Measurements from ENCODE around the gene NEURL3.

NEURL3 gene

DNA sequence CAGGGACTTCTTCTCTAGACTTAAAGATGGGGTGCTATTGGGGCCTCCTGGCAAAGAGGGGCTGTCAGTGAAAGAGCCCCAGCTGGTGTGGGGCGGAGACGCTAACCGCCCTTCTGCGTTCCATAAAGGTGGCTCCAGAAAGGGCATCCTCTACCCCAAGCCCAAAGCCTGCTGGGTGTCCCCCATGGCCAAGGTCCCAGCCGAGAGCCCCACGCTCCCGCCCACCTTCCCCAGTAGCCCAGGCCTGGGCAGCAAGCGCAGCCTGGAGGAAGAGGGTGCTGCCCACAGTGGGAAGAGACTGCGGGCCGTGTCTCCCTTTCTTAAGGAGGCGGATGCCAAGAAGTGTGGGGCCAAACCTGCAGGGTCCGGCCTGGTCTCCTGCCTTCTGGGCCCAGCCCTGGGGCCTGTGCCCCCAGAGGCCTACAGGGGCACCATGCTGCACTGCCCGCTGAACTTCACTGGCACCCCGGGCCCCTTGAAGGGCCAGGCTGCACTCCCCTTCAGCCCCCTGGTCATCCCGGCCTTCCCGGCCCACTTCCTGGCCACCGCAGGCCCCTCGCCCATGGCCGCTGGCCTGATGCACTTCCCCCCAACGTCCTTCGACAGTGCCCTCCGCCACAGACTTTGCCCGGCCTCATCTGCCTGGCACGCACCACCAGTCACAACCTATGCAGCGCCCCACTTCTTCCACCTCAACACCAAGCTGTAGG is 46.6 kb upstream of the NEURL3 start:
- no peak overlapping the region for H3K4me3 ChIP-seq (ENCODE audit: control insufficient read depth in 1 of 7, extremely low read depth in 1 of 7, insufficient read depth in 4 of 7, low read depth in 2 of 7, low read length in 6 of 7)
- H3K27ac ChIP-seq (ENCODE audit: insufficient read depth in 1 of 2, low read depth in 1 of 2, low read length in 2 of 2, poor library complexity in 1 of 2, severe bottlenecking in 2 of 2): no peak overlapping the region
- CTCF ChIA-PET: interaction anchor here (1.2 to 22.8 kb wide), 2 partner anchors 19 to 48 kb away, joined by 3 to 429 read pairs; partner anchors contain the start of gene ARID5A
- 95% methylated on average over 23 of the region's 25 CpGs for WGBS (ENCODE audit: insufficient coverage)
- POLR2A ChIA-PET: interaction anchor here (3.1 to 5.3 kb wide), 2 partner anchors 14 to 24 kb away, joined by 21 to 44 read pairs; partner anchors contain the start of gene ARID5A
- no peak for DNase-seq
- no peaks in the 10 kb centered on the region for H3K27me3 ChIP-seq (replicated peaks in 2 of 5; ENCODE audit: control insufficient read depth in 4 of 5, insufficient read depth in 5 of 5, low read length in 4 of 5)
- H3K4me1 ChIP-seq (ENCODE audit: control extremely low read depth in 1 of 4, control insufficient read depth in 4 of 4, insufficient read depth in 4 of 4, low read length in 3 of 4): peaks cover 0 to 13% (median 9%) of the 10 kb centered on the region in 4 experiments
- peaks cover 4 to 59% (median 44%) of the 10 kb centered on the region in 4 experiments for H3K36me3 ChIP-seq (ENCODE audit: control insufficient read depth in 4 of 4, insufficient read depth in 4 of 4, low read length in 3 of 4)
- H3K9me3 ChIP-seq (ENCODE audit: control extremely low read depth in 1 of 5, control insufficient read depth in 4 of 5, insufficient read depth in 2 of 5, low read depth in 1 of 5, low read length in 4 of 5): no peaks in the 10 kb centered on the region

DNA sequence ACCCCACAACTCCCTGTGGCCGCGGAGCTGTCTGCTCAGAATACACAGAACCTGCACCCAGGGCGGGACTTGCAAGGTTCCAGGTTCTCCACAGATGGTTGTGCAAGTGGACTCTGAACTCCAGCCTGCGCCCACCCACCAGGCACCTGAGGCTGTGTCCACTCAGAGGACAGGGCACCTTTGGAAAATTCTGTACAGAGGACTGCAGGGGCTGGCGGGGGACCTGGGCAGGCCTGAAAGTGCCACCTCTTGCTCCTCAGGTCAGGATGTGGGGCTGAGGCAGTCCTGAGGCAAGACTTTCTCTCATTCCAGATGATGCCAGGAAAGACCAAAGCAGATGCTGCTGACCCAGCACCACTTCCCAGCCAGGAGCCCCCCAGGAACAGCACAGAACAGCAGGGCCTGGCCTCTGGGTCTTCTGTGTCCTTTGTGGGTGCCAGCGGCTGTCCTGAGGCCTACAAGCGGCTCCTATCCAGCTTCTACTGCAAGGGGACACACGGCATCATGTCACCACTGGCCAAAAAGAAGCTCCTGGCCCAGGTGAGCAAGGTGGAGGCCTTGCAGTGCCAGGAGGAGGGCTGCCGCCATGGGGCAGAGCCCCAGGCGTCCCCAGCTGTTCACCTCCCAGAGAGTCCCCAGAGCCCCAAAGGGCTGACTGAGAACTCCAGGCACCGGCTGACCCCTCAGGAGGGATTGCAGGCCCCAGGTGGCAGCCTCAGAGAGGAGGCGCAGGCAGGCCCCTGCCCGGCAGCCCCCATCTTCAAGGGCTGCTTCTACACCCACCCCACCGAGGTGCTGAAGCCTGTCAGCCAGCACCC is 45.8 kb upstream of the NEURL3 start:
- H3K4me1 ChIP-seq (ENCODE audit: control extremely low read depth in 1 of 4, control insufficient read depth in 4 of 4, insufficient read depth in 4 of 4, low read length in 3 of 4): peaks cover 0 to 21% (median 15%) of the 10 kb centered on the region in 4 experiments
- peaks cover 4 to 64% (median 44%) of the 10 kb centered on the region in 4 experiments for H3K36me3 ChIP-seq (ENCODE audit: control insufficient read depth in 4 of 4, insufficient read depth in 4 of 4, low read length in 3 of 4)
- no peak overlapping the region for H3K27ac ChIP-seq (ENCODE audit: insufficient read depth in 1 of 2, low read depth in 1 of 2, low read length in 2 of 2, poor library complexity in 1 of 2, severe bottlenecking in 2 of 2)
- H3K9me3 ChIP-seq (ENCODE audit: control extremely low read depth in 1 of 5, control insufficient read depth in 4 of 5, insufficient read depth in 2 of 5, low read depth in 1 of 5, low read length in 4 of 5): no peaks in the 10 kb centered on the region
- WGBS (ENCODE audit: insufficient coverage): 98% methylated on average over 13 of the region's 14 CpGs
- ChIA-PET POLR2A (interaction anchor here (5.3 to 5.6 kb wide), 2 partner anchors 13 to 23 kb away, joined by 21 to 33 read pairs; partner anchors contain the start of gene ARID5A), CTCF (interaction anchor here (1.1 to 22.8 kb wide), 3 partner anchors 18 to 49 kb away, joined by 3 to 429 read pairs (median 4); partner anchors contain the start of gene ARID5A)
- H3K27me3 ChIP-seq (replicated peaks in 2 of 5; ENCODE audit: control insufficient read depth in 4 of 5, insufficient read depth in 5 of 5, low read length in 4 of 5): no peaks in the 10 kb centered on the region
- H3K4me3 ChIP-seq (ENCODE audit: control insufficient read depth in 1 of 7, extremely low read depth in 1 of 7, insufficient read depth in 4 of 7, low read depth in 2 of 7, low read length in 6 of 7): no peak overlapping the region
- no peak for DNase-seq

DNA sequence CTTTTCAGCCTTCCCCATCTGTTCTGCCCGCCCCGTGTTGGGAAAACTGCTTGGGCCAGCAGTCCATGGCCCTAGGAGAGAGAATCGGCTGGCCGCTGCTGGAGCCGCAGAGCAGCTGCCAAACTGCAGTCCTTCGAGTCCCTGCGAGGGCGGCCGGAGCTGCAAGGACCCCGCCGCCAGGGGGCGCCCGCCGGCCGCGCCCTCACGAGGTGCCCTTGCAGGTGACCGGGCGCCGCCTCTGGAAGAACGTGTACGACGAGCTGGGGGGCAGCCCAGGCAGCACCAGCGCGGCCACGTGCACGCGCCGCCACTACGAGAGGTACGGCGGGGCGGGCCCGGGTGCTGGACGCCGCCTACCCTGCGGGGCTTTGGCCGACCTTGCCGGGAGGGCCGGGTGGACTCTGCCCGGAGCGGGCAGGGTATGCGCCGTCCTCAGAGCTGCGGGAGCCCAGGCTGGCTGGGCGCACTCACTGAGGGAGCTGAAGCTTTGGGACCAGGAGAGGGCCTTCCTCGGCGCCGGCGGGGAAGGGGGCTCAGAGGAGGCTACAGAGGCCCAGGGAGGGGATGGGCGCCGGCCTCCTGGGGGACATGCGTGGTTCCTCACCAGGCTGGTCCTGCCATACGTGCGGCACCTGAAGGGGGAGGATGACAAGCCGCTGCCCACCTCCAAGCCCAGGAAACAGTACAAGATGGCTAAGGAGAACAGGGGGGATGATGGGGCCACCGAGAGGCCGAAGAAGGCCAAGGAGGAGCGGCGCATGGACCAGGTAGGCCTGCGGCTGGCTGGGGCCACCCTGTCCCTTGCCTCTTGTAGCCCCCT is 45.0 kb upstream of the NEURL3 start:
- CTCF ChIA-PET: interaction anchor here (1.0 to 22.8 kb wide), 4 partner anchors 13 to 42 kb away, joined by 3 to 429 read pairs (median 4); partner anchors contain the start of gene ARID5A

DNA sequence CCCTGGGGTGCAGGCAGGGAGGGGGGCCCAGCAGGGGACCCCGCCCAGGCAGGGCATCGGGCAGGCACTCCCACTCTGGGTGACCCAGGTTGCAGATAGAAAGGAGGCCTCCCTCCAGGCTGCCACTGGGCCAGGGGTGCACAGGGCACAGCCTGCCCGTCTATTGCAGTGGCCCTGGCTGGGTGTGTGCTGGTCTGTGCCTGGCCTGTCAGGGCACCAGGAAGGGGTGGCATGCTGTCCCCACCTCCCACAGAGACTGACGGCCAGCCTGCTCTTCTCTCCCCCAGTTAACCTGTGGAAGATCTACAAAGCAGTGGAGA is 44.3 kb upstream of the NEURL3 start:
- H3K9me3 ChIP-seq (ENCODE audit: control extremely low read depth in 1 of 5, control insufficient read depth in 4 of 5, insufficient read depth in 2 of 5, low read depth in 1 of 5, low read length in 4 of 5): no peaks in the 10 kb centered on the region
- H3K36me3 ChIP-seq (ENCODE audit: control insufficient read depth in 4 of 4, insufficient read depth in 4 of 4, low read length in 3 of 4): peaks cover 4 to 67% (median 47%) of the 10 kb centered on the region in 4 experiments
- POLR2A ChIA-PET: interaction anchor here (1.0 to 5.6 kb wide), 3 partner anchors 12 to 21 kb away, joined by 3 to 33 read pairs (median 21); partner anchors contain the start of gene ARID5A

More for the DNA sequence above, 45.0 kb upstream of the NEURL3 start:
- no peak for DNase-seq
- Histone ChIP-seq H3K27me3 (replicated peaks in 2 of 5; ENCODE audit: control insufficient read depth in 4 of 5, insufficient read depth in 5 of 5, low read length in 4 of 5) (no peaks in the 10 kb centered on the region), H3K4me3 (ENCODE audit: control insufficient read depth in 1 of 7, extremely low read depth in 1 of 7, insufficient read depth in 4 of 7, low read depth in 2 of 7, low read length in 6 of 7) (no peak overlapping the region), H3K9me3 (ENCODE audit: control extremely low read depth in 1 of 5, control insufficient read depth in 4 of 5, insufficient read depth in 2 of 5, low read depth in 1 of 5, low read length in 4 of 5) (no peaks in the 10 kb centered on the region), H3K4me1 (ENCODE audit: control extremely low read depth in 1 of 4, control insufficient read depth in 4 of 4, insufficient read depth in 4 of 4, low read length in 3 of 4) (peaks cover 0 to 23% (median 16%) of the 10 kb centered on the region in 4 experiments), H3K36me3 (ENCODE audit: control insufficient read depth in 4 of 4, insufficient read depth in 4 of 4, low read length in 3 of 4) (peaks cover 4 to 64% (median 45%) of the 10 kb centered on the region in 4 experiments), H3K27ac (ENCODE audit: insufficient read depth in 1 of 2, low read depth in 1 of 2, low read length in 2 of 2, poor library complexity in 1 of 2, severe bottlenecking in 2 of 2) (no peak overlapping the region)
- POLR2A ChIA-PET: interaction anchor here (1.0 to 5.6 kb wide), 3 partner anchors 13 to 22 kb away, joined by 3 to 33 read pairs (median 21); partner anchors contain the start of gene ARID5A
- 97% methylated on average over 56 of the region's 61 CpGs for WGBS (ENCODE audit: insufficient coverage)

DNA sequence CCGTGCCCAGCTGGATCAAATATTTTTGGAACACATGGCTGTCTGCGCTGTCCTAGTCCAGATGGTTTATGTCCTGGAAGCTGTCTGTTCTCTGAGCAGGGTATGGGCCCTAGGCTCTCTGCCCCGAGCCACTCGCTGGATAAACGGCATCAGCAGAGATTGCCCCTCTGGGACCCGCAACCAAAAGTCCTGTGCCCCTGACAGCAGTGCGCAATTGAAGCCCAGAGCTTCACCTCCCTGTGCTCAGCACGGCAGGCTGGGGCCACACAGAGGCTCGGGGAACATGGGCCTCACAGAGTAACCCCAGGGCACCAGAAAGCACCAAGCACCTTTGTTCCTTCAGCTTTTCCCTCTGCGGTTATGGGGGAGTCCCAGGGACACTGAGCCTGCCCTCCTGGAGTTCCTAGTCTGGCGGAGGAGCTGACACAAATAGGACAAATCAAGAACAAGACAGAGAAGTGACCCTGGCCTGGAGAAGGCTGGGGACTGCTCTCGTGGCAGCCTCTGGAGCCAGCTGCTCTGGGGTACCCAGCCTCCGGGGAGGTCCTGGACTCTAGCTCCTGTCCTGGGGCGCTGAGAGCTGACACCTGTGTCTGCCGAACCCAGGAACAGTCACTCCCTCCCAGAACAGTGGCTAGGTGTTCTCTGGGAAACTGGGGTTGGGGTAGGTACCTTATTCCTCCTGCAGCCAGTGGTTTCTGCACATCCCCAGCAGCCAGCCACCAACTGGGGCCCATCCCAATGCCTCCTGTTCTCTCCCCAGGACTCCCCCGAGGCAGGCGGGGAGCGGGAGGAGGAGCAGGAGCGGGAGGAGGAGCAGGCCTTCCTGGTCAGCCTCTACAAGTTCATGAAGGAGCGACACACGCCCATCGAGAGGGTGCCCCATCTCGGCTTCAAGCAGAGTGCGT is 43.7 kb upstream of the NEURL3 start:
- no peaks in the 10 kb centered on the region for H3K9me3 ChIP-seq (ENCODE audit: control extremely low read depth in 1 of 5, control insufficient read depth in 4 of 5, insufficient read depth in 2 of 5, low read depth in 1 of 5, low read length in 4 of 5)
- 94% methylated on average over 15 of the region's 24 CpGs for WGBS (ENCODE audit: insufficient coverage)
- H3K27ac ChIP-seq (ENCODE audit: insufficient read depth in 1 of 2, low read depth in 1 of 2, low read length in 2 of 2, poor library complexity in 1 of 2, severe bottlenecking in 2 of 2): no peak overlapping the region
- no peak for DNase-seq
- ChIA-PET POLR2A (interaction anchor here (1.3 to 5.6 kb wide), 3 partner anchors 9 to 20 kb away, joined by 3 to 33 read pairs (median 4); partner anchors contain the start of gene ARID5A), CTCF (interaction anchor here (1.0 to 22.8 kb wide), 4 partner anchors 15 to 283 kb away, joined by 3 to 429 read pairs (median 4); partner anchors contain the start of genes ARID5A, CIAO1 and TMEM127)
- H3K4me3 ChIP-seq (ENCODE audit: control insufficient read depth in 1 of 7, extremely low read depth in 1 of 7, insufficient read depth in 4 of 7, low read depth in 2 of 7, low read length in 6 of 7): no peak overlapping the region
- peaks cover 4 to 67% (median 50%) of the 10 kb centered on the region in 4 experiments for H3K36me3 ChIP-seq (ENCODE audit: control insufficient read depth in 4 of 4, insufficient read depth in 4 of 4, low read length in 3 of 4)
- no peaks in the 10 kb centered on the region for H3K27me3 ChIP-seq (replicated peaks in 2 of 5; ENCODE audit: control insufficient read depth in 4 of 5, insufficient read depth in 5 of 5, low read length in 4 of 5)
- H3K4me1 ChIP-seq (ENCODE audit: control extremely low read depth in 1 of 4, control insufficient read depth in 4 of 4, insufficient read depth in 4 of 4, low read length in 3 of 4): peaks cover 0 to 13% (median 9%) of the 10 kb centered on the region in 4 experiments

More for the DNA sequence above, 44.3 kb upstream of the NEURL3 start:
- no peak for DNase-seq
- H3K4me3 ChIP-seq (ENCODE audit: control insufficient read depth in 1 of 7, extremely low read depth in 1 of 7, insufficient read depth in 4 of 7, low read depth in 2 of 7, low read length in 6 of 7): no peak overlapping the region
- CTCF ChIA-PET: interaction anchor here (1.0 to 22.8 kb wide), 4 partner anchors 14 to 41 kb away, joined by 3 to 429 read pairs (median 4); partner anchors contain the start of gene ARID5A
- no peak overlapping the region for H3K27ac ChIP-seq (ENCODE audit: insufficient read depth in 1 of 2, low read depth in 1 of 2, low read length in 2 of 2, poor library complexity in 1 of 2, severe bottlenecking in 2 of 2)
- WGBS (ENCODE audit: insufficient coverage): 100% methylated on average over 3 of the region's 4 CpGs
- no peaks in the 10 kb centered on the region for H3K27me3 ChIP-seq (replicated peaks in 2 of 5; ENCODE audit: control insufficient read depth in 4 of 5, insufficient read depth in 5 of 5, low read length in 4 of 5)
- H3K4me1 ChIP-seq (ENCODE audit: control extremely low read depth in 1 of 4, control insufficient read depth in 4 of 4, insufficient read depth in 4 of 4, low read length in 3 of 4): peaks cover 0 to 20% (median 13%) of the 10 kb centered on the region in 4 experiments
